Germinal center (tissue), 1 donor: ENCODE measurements around the gene MC1R.
A peak's percentile ranks its signal among the peaks of the same experiment; 100 is the strongest.
"Not testable (repeated sequence)": the region's sequence is repeated elsewhere in the genome, so short reads cannot be mapped to it uniquely, and the experiment has no call there.

Experiments
- DNase-seq: peaks from one replicate; pipeline ENCODE4 v3.0.0; 2012; ENCODE audit warnings: mixed read lengths, low spot score

Gene MC1R

DNA sequence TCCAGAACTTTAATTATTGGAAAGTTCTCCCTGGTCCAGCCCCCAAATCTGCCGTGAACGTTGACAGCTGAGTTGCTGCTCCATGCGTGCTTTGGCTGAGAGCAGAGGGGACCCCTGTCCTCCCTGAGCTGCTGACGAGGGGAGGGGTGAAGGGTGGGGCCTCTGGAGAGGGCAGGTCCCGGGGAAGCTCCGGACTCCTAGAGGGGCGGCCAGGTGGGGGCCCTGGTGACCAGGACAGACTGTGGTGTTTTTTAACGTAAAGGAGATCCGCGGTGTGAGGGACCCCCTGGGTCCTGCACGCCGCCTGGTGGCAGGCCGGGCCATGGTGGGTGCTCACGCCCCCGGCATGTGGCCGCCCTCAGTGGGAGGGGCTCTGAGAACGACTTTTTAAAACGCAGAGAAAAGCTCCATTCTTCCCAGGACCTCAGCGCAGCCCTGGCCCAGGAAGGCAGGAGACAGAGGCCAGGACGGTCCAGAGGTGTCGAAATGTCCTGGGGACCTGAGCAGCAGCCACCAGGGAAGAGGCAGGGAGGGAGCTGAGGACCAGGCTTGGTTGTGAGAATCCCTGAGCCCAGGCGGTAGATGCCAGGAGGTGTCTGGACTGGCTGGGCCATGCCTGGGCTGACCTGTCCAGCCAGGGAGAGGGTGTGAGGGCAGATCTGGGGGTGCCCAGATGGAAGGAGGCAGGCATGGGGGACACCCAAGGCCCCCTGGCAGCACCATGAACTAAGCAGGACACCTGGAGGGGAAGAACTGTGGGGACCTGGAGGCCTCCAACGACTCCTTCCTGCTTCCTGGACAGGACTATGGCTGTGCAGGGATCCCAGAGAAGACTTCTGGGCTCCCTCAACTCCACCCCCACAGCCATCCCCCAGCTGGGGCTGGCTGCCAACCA lies at the start of gene MC1R:
Gene MC1R, plus strand, starts transcription at position 410 of the 895 bp plus-strand sequence. Its CDS starts 397 bp downstream, at position 807.
- peak; percentile 77 for DNase-seq

DNA sequence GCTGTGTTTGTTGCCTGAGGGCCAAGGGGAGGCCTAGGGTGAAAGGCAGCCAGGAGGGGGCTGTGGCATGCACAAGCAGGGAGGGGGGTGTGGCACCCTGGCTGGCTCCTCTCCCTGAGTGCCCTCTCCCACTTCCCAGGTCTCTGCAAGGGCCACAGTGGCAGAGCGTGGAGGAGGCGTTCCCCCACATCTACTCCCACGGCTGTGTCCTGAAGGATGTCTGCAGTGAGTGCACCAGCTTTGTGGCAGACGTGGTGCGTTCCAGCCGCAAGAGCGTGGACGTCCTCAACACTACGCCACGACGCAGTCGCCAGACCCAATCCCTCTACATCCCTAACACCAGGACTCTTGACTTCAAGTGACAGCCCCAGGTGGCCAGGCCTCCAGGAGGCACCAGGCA lies 48.8 kb upstream of the MC1R start:
- no peak for DNase-seq

DNA sequence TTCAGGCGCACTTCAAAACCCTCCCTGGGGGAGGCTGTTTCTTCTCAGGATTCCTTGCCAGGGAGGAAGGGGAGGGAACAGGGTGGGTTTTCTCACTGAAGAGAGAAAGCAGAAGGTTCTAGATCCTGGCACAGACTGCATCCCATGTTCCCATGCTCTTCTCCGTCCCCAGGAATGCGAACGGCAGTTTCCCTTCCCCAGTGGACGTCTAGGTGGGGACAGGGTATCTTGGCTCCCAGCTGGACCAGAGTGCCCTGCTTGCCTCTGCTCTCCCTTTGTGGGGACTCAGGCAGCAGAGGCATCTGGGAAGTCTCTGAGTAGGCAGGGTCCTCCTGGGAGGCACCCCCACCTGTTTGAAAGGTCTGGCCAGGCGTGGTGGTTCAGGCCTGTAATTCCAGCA lies 48.2 kb upstream of the MC1R start:
- DNase-seq: no peak

DNA sequence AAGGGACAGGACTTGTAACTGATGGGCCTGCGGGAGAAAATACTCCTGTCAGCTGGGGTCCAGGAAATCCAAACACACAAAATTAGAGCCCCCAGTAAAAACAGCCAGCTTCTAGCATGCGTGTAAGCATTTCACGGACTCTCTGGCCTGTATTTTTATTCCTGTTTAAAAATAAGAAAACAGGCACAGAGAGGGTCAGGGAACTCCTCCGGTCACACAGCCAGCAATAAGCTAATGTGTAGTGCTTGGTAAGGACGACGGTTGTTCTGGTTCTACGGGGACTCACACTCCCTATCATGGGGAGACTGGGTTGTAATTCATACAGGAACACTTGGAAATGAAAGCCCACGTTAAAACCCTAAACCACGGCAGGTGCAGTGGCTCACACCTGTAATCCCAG lies 46.8 kb upstream of the MC1R start:
- no peak for DNase-seq

DNA sequence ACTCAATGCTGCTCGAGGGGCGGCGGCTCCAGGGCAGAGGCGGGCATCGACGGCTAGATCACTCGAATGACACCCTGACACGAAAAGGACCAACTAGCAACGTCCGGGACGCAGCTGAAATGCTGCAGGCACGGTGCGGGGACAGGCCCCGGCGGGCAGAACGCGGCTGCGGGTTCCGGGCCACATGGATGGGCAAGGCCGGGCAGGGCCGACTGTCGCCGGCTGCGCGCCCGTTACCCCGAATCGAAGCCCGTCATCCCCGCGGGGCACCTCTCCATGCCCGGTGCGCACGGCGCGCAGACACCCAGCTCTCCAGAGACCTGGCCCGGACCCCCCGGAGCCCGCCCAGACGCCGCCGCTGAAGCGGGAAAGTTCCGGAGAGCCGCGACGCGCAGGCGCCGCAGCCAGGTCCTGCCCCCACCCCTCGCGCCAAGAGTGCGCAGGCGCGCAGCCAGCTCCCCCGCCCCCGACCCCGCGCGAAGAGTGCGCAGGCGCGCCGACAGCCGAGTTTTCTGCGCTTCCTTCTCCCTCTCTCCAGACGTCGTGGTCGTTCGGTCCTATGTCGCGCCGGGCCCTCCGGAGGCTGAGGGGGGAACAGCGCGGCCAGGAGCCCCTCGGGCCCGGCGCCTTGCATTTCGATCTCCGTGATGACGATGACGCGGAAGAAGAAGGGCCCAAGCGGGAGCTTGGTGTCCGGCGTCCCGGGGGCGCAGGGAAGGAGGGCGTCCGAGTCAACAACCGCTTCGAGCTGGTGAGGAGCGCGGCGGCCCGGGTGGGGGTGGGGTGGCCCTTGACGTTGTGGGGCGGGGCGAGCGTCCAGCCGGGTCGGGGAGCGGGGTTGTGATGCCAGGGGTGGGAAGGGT lies 45.3 kb upstream of the MC1R start, which contains the start of gene TCF25:
Gene TCF25, plus strand, starts transcription at position 484 of the 863 bp plus-strand sequence. Its CDS starts 76 bp downstream, at position 560.
- peak; percentile 94 for DNase-seq

DNA sequence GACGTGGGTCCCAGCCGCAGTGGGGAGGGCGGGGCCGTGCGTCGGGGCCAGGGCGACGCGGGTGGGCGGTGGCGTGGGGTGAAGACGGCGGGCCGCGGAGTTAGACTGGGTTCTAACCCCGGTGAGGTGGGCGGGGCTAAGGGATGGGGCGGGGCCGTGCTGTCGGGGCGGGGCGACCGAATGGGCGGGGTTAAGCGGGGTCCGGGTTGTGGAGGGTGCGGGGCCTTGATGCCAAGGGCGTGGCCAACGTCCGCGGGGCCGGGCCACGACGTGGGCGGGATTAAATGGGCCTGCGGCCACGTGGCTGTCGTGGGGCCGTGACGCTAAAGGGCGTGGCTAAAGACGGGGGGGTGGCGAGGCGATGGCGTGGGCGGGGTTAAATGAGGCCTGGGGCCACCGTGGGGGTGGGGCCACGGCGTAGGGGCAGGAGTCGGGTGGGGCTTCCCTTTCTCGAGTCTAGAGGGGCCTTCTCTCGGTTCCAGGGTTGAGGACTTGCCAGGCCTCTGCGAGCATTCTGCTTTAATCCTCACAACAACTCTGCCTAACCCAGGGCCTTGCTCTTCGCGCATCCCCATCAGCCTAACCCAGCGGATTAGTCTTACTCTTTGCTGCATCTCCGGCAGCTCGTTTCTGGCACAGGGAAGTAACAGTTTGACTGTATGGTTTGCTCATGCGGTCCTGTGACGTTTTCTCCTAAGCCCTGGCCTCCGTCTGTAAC lies 44.5 kb upstream of the MC1R start:
- DNase-seq: peak; percentile 95

DNA sequence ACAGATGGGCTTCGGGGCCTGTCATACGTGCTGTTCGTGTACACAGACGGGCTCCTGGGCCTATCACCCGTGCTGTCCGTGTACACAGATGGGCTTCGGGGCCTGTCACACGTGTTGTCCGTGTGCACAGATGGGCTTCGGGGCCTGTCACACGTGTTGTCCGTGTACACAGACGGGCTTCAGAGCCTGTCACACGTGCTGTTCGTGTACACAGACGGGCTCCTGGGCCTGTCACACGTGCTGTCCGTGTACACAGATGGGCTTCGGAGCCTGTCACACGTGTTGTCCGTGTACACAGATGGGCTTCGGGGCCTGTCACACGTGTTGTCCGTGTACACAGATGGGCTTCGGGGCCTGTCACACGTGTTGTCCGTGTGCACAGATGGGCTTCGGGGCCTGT lies 39.5 kb upstream of the MC1R start:
- not testable (repeated sequence) for DNase-seq

DNA sequence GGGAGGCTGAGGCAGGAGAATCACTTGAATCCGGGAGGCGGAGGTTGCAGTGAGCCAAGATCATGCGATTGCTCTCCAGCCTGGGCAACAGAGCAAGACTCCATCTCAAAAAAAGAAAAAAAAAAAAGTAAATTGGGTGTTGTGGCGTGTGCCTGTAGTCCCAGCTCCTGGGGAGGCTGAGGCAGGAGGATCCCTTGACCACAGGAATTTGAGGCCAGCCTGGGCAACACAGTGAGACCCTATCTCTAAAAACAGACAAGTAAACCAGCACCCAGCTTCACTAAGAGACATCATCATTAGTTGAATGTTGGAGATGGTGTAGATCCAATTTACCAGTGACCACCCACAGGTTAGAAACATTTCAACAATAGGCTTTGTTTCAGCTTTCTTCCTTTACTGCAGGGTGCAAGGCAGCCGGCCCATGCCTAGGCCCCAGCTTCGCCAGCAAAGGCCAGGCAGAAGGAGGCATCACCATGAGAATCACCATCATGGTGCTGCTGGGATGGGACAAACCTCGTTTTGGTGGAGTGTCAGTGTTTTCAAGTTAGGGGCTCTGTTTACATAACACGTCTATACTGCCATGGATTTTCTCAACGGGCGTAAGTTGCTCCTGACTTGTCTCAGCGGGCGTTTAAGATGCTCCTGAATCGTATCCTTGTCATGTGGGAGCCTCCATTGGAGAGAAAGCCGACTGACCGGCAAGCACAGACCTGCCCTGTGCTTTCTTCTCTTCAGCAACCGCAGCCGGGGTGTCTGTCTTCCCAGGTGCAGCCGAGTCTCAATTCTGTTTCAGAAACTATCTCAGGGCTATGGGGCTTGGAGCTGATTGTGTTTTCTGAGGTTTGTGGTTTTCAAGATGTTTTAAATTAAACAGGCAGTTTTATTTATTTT lies 37.9 kb upstream of the MC1R start:
- no peak for DNase-seq

DNA sequence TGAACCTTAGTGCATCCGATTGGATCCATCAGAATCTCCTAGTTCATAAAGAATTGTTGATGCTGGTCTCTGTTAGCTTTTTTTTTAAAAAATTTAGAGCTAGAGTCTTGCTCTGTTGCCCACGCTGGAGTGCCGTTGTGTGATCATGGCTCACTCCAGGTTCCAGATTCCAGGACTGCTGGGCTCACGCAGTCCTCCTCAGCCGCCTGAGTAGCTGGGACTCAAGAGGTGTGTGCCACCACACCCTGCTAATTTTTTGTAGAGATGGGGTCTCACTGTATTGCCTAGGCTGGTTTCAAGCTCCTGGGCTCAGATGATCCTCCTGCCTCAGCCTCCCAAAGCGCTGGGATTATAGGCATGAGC lies 37.3 kb upstream of the MC1R start:
- no peak for DNase-seq

DNA sequence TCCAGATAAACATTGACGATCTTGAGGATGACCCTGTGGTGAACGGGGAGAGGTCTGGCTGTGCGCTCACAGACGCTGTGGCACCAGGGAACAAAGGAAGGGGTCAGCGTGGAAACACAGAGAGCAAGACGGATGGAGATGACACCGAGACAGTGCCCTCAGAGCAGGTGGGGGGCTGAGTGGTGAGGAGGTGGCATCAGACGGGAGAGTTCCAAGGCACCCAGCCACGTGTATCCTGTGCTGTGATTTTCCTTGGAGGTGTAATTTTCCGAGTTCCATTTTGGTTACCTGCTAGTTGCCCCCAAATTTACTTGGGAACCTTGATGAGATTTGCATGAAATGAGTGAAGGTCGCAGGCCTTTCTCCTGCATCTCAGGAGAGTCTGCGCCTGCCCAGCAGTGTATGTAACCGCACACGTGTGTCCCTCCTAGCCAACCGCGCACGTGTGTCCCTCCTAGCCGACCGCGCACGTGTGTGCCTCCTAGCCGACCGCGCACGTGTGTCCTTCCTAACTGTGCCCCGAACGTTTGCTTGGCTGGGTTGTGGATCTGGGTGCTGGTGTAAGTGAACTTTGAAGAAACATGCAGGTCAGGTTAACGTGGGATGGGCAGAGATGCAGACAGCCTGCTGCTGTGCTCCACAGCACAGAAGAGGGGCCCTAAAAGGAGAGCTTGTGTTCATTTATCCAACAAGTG lies 35.2 kb upstream of the MC1R start:
- no peak for DNase-seq

DNA sequence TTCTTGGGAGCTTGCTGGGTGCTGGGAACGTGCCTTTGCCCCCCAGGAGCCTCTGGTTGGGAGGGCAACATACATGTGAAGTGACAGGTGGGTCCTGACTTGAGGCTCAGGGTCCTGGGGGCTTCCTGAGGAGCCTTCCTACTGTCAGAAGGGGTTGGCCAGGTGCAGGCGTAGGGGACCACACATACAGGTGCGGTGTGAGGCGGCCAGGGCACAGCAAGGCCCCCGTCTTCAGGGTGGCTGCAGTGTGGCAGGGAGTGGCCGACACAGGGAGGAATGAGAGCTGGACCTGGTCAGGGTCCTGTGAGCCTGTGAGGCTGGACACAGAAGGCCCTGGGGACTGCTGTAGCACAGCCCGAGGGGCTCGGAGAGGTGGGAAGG lies 34.6 kb upstream of the MC1R start:
- DNase-seq: no peak

DNA sequence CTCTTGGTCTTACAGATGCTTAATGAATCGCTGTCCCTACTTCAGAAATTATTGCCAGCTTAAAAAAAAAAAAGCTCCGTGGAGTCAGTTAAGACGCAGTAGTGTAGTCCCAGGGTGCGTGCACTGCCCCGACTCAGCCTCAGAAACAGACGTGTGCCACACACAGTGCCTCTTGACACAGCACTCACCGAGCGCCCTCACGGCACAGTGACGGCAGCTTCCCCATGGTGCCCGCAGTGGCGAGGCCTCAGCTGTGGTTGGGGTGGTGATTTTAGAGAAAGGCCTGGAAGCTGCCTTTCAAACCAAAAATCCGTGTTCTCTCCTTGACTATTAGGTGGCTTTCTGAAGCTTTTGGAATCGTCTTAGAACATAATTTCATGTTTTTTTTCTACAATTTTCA lies 31.4 kb upstream of the MC1R start:
- no peak for DNase-seq

DNA sequence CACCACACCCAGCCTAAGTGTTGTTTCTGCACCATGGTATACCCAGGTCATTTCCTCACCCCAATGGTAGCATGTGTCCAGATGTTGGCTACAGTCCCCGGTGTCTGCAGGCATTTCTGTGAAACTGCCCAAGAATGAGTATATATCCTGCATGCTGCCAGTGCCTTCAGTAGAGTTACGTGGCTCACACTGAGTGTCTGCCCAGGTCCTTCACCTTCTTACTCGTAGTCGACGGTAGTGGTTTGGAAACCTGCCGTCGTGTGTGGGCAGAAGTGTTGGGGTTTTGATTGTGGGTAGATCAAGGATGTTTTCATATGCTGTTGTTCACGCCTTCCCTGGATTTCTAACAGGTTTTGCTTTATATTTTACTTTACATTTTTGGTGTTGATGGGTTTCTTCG lies 28.5 kb upstream of the MC1R start:
- no peak for DNase-seq

DNA sequence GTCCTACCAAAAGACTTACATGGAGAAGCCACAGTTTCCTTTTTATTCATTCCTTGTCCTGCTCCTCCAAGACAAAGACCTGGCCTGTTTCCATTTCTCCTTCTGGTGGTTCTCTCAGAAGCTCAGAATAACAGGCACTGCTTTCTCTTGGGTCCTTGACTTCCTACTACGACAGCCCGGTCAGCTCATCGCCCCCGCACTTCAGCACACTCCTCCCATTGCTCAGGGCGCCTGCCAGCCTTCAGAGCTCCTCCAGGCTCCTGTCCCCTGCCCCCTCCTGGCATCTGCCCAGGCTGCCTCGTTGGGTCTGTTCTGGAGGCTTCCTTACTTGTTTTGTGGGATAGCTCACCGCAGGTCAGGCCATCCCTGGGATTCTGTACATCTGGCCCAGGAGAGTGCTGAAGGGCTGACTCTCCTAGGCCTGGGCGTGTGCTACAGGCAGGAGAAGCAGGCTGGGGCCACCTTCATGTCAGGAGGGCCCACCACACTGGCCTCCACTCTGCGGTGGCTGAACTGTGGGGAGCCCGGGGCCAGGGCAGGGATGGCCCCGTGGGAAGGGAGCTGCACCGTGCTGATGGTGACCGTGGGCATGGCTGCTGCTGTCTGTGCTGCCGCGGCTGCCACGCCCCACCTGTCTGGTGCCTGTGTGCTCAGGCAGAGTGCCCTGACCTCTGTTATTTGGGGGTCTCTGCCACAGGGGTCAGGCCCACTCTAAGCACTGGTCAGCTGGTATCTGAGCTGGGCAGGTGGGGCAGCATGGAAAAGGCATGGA lies 27.6 kb upstream of the MC1R start:
- DNase-seq: no peak

DNA sequence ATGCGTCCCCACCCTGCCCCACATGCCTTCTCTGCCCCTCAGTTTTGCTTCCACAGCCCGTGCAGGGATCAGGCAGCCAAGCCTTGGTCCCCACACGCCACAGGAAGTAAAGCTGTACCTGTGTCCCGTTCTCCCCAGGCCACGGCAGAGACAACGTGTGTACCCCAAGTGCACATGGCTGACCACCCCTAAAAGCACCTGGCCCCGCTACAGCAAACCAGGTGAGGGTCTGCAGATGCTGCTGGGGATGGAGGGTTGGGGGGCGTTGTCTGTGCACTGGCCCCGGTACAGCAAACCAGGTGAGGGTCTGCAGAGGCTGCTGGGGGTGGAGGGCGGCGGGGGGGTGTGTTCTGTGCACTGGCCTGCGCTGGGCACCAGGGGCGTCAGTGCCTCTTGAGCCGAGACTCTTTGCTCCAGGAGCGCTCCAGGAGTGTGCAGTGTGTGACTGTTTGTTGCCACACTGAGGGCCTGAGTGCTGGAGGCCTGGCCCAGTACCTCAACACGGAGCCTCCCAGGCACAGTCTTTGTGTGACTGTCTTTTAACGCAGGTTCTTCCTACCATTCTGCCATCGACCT lies 26.5 kb upstream of the MC1R start:
- no peak for DNase-seq

DNA sequence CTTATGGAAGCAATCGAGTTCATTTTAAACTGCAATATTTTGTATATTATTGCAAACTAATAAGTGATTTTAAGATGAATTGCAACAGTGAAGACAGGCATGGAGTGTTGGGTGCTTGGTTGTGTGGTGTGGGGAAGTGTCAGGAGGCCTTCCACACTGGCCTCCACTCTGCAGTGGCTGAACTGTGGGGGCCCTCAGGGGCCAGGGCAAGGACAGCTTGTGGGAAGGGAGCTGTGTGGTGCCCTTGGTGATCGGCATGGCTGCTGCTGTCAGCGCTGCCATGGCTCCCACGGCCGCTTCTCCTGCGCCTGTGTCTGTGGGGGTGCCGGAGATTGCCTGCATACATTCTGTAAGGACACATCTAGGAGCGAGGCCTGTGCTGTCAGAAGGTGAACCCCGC lies 26.0 kb upstream of the MC1R start:
- no peak for DNase-seq

DNA sequence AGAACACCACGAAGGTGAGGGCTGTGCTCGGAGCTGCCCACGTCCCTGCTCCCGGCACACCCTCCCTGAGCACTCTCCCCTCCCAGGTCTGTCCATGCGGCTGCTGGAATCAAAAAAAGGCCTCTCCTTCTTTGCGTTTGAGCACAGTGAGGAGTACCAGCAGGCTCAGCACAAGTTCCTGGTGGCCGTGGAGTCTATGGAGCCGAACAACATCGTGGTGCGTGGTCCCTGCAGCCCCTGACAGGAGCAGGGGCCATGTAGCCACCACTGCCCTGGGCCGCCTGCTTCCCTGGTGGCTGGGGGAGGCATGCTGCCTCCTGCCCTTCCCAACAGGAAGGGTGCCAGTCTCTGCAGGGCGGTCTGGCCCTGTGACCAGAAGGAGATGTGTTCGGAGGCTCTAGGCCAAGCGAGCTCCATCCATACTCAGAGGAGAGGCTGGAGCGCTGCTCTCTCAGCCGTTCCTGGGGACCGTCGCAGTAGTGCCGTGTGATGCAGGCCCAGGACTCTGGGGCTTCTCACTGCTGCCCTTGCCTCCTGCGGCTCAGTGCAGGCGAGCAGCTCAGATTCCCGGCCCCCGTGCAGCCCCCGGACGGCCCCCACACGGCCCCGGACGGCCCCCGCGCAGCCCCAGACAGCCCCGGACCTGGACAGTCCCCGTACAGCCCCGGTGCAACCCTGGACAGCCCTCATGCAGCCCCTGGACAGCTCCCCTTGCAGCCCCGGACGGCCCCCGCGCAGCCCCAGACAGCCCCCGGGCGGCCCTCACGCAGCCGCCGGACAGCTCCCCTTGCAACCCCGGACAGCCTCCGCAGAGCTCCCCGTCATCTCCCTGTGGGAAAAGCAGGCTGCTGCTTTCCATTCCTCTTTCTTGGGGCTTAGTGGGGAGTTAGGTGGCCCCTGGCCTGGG lies 24.8 kb upstream of the MC1R start:
- DNase-seq: no peak

DNA sequence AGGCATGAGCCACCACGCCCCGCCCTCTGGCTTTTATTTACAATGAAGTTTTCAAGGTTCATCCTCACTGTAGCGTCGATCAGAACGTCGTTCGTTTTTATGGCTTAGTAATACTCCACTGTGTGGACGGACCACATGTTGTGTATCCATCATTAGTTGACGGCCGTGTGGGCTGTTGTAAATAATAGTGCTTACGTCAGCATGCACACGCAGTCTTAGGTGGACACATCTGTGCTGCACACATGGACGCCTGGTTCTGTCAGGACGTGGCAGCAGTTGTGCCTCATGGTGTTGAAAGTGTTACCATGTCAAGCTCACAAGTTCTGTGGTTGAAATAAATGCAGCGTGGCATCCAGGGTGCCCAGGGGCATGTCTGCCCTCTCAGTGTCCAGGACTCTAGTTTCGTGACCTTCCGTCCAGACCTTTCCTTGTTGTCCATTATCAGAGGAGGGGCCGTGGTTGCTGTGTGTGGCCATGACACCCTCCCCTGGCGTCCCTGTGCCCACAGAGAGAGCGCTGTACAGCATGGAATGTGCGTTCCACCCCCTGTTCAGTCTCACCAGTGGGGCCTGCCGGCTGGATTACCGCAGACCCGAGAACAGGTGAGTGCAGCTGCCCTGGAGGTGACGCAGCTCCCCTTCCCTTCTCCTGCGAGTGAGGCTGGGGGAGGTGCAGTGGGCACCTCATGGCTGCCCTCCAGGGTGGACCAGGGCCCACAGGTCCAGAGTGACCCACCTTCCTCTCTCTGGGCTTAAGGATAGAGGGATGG lies 23.0 kb upstream of the MC1R start:
- DNase-seq: no peak
